ENCODE measurements around the gene CHST15.

CHST15 gene

GRCh38 chr10:124092860-124093773, at the start of gene CHST15:
TSS of gene CHST15 (minus strand) at chr10:124093598. CDS start at chr10:124046212, 47,386 bp downstream.
- DNase-seq, result no peak

DNA sequence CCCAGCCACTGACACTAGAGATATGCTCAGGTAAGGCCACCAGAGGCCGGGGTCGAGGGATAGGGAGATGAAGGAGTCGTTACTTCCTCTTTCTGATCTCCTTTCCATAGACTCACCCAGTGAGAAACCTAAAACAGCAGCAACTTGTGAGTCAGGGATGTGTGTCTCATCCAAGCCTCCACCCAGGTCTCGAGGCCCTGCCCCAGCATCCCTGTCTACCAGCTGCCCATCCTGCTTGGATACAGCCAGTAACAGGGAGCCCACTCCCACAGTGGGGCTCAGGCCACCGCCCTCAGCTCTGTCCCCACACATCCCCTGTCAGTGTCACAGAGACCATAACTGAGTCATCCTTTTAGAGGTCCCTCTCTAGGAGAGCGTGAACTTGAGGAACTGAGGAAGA, 49.6 kb upstream of the CHST15 start:
- no peak for DNase-seq

- DNase-seq, result no peak
Observed at GRCh38 chr10:124142006-124142739, 48.8 kb upstream of the CHST15 start.

DNA sequence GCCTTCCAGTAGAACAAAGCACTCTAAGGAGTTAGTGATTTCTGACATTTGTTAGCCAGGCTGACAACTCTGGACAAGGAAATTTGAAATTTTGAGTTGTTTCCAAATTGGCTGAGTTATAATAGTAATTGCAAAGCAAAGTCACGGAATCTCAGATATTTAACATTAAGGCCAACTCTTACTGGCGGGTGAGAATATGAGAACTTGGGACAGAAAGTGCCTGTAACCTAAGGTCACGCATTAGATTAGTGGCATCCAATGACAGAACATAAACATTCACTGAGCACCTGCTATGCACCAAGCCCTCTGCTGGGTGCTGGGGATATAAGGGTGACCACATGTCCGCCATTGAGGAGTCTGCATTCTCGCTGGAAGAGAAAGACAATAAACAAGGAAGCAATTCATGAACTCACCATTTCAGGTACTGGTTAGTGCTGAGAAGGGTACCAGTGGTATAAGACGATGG, 45.5 kb upstream of the CHST15 start:
- no peak for DNase-seq

DNA sequence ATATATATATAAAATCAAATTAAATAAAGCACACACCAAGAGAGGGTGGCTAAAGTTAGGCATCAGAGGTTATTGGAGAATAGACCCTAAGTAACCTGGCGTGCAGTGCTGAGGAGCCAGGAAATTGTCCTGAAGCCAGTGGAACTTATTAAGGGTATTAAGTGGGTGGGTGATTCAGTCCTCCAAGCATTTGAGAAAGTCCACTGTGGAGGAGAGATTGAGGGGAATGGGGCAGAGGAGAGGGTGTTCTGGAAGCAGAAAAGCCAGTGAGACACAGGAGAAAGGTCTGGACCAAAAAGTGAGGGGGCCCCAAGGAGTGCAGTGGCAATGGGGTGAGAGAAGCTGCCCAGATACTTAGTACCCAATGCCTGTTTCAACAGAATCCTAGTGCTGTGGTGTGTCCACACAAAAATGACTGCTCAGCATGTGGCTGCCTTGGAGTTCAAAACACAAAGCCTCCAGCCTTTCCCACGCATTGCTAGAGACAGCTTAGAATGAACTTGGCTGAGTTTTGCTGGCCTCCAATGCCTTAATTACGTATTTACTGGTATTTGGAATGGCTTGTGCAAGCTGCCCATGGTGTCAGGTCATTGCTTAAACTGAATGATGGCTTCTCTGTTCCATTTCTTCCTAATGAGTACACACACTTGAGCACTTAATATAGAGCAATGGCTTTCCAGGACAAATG, 44.9 kb upstream of the CHST15 start:
- no peak for DNase-seq

GRCh38 chr10:124134251-124134893, 41.0 kb upstream of the CHST15 start:
- no peak for DNase-seq

DNA sequence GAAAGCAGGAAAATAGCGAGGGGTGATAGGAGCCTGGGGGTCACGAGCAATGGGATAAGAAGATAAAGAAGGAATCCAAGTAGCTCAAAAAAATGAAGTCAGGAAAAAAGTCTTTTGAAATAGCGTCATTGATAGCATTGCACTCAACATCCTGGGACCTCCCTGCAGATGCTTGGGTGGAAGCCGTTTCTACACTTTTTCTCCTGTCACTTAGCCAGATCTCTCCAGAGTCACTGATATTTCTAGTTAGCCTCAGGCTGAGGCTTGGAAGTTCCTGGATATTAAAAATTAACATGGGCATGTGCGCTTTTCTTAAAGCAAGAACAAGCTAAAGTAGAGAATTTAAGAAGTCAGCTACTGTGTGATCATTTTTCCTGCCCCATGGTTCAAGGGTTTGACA, 39.5 kb upstream of the CHST15 start:
- DNase-seq, result no peak

DNA sequence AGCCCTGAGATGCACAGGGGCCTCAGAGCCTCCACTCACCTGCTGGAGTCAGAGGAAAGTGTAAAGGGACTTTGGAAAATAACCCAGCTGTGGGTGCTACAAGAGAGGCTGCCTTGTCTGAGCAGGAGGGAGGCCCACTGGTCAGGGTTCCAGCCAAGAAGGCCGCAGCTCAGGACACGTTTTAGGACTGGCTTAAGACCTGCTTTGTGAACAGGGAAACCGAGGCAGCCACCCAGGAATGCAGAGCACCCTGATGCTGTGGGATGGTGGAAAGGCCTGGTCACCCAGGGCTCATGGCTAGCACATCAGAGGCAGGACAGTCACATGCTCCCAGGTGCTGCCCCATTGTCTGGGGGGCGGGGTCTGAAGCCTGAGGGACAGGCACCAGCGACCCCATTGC, 38.9 kb upstream of the CHST15 start:
- no peak for DNase-seq

GRCh38 chr10:124131172-124131571, 37.8 kb upstream of the CHST15 start:
- DNase-seq, result no peak

- no peak for DNase-seq
Observed at GRCh38 chr10:124130198-124130900, 37.0 kb upstream of the CHST15 start.

DNA sequence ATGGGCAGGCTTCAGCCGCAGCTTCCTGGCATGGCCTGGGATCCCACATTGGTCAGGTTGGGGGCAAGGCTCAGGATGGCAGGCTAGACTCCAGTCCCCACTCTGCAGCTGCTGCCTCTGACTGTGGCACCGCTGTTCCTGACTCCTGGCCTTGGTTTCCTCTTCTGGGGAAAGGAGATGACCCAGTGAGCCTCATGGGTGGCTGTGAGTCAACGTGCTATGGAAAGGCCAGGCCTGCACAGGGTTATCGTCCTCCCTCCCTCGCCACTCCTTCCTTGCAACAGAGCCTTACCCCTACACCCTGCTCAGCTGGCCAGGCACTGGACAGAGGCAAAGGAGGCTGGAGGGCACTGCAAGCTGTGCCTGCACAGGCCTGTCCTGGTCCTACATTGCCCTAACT, 36.1 kb upstream of the CHST15 start:
- DNase-seq, result no peak

- no peak for DNase-seq
Observed at GRCh38 chr10:124128811-124129145, 35.4 kb upstream of the CHST15 start.

DNA sequence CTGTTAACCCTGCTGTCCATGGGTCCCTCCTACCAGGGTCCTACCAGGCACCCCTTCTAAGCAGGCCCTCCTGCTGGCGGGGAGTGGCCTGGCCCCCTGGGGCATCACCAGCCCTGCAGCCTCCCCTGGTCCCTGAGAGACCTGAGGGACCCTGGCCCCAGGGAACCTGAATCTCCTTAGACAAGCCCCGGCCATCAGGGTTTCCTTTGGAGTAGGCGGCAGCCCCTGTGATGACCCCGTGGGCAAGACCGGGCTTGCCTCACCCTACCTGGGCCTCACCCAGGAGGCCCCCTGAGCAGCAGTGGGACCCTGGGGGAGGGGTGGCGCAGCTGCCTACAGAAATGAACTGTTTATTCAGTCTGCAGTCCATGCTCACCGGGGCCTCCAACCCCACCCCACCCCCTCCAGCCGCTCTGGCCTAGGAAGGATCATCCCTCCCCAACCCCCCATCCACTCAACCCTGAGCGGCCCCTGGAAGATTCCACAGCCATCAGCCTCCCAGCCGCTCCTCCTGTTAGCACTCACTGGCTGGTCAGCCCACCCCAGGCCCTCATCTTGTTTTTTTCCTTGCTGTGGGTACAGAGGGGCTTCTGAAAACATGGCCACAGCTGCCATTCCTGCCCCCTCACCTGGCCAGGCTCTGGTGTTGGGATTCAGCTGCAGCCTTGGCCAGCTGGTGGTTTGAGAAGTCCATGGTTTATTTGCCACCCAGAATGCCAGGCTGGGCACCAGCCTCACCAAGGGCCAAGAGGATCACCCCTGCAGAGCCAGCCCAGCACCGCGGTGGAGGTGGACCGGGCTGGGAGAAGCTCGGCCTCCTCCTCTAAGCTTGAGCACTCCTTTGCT, 34.8 kb upstream of the CHST15 start:
- no peak for DNase-seq

GRCh38 chr10:124127563-124127962, 34.2 kb upstream of the CHST15 start:
- DNase-seq, result no peak

DNA sequence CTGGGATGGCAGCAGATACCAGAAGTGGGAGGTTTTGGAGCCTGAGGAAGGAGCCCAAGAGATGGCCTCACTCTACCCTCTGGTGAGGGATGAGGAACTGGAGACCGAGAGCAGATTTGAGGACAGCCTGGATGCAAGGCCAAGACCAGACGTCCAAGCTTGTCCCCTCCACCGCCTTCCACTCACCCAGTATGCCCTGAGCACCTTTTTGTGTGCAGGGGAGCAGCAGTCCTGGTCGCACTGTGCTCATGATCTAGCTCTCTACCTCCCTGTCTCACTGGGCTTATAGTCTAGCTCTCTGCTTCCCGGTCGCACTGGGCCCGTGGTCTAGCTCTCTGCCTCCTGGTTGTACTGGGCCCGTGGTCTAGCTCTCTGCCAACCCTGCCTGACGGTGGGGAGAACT, 33.6 kb upstream of the CHST15 start:
- no peak for DNase-seq

DNA sequence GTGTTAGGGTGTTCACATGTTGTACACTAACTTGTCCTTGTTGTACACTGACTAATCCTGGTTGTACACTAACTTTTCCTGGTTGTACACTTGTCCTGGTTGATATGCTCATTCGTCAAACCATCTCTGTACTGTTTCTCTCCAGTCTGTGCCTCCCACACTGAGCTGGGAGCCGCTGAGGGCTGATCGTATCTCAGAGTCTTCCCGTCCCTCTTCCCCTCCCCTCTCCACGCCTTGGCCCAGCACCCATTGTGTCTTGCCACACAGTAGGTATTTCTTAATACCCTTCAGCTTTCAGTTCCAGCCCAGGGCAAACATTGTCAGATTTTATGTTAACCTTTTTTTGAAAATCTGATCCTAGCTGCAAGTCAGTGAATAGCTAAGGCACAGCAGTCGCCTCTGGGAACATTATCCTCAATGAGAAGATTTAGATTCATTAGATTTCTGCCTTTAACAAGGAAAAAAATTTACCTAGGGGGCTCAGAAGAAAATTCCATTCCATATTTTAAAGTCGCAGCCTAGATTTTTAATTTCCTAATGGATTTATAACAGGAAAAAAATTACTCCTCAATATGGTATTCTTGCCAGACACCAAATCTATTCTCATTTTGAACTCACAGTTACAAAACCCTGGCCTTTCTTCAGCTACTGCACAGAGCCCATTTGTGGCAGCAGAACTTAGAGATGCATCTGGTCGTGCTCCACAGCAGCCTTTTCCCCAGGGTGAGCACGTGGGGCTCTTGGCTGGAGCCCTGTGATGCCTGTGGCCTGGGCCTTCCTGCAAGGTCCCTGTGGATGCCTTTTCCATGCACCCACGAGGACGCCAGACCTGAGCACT, 33.0 kb upstream of the CHST15 start:
- DNase-seq, result no peak

DNA sequence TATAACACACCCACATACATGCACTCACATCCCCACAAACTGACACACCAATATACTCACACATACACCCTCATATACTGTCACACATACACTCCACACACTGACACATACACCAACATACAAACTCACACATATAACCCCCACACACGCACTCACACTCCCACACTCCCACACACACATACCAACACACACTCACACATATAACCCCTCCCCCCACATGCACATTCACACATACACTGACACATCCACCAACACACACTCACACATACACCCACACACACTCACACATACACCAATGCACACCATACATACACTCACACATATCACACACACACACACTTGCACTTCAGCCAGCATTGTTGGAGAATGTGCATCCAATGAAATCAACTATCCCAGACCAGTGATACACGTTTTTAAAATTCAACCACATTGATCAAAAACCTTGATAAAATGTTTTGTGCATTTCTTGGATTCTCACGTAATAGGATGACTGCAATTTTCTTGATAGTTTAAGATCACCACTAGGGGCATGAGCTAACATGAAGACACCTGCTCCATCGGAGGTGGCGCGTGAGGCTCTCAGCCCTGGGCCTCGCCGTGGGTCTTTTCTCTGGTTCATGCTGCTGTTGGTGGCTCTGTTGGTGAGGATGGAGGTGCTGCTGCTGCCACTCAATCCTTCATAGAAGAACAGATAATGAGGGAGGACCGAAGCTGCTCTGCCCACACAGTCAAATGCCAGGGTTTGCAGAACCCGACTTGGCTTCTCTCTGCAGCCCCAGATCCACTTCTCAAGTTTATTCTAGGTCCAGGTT, 32.1 kb upstream of the CHST15 start:
- DNase-seq, result no peak

DNA sequence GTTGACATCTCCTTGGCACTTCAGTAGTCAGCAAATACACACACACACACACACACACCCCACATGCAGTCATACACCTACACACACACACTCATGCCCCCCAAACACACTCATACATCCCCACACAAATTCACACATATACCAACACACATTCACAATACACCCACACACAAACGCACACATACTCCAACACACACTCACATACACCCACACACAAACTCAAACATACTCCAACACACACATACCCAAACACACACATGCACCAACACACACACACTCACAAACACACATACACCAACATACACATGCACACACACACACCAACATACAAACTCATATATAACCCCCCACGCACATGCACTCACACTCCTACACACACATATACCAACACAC, 31.4 kb upstream of the CHST15 start:
- no peak for DNase-seq

DNA sequence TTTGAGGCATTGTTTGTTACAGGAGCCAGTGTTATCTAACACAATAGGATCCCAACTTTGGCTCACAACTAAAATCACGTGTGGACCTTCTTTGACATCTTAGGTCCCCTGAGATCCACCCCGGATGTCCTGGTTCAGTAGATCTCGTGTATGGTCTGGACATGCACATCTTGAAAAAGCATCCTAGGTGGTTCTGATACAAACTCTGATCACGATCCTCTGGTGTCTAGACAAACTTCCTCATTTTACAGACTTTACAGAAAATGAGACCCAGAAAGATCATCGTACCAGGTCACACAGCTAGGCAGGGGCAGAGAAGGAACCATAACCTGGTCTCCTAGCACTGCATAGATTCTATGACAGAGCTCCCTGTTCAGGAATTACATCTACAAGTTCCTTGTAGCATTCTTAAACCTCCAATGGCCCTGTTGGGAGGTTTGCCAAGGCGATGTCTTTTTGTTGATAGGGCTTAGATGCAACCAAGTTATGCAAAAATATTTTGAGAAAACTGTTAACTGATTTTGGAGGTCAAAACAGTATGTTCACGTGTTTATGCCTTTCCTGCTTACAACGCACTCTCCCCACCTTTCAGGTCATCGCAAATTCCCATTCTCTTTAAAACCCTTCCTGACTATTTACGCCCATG, 30.8 kb upstream of the CHST15 start:
- no peak for DNase-seq

Data from KG1 (cell line).